ENCODE results near the gene CTSO. TPM values are rescaled to one million over a fixed set of nuclear protein-coding genes. Genes with fewer than 3 reads are reported as not detected.

CTSO gene
- total RNA-seq, 1 donor, result 10.8 TPM

DNA sequence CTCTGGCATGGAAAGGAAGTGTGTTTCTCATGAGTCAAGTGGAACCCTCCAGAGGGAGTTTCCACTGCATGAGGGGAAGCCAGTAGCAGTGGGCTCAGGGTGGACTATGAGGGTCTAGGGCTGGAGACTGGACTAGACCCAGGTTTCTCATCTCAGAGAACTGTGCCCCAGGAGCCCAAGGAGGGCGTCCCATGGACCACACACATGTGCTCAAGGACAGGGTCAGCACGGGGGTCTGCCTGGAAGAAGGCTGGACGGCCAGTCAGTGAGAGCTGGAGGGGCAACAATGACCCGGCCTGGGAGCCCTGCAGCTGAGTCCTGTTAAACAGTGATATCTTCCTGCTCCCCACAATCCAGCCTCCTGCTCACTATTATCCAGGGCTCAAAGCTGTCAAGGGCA is 5.8 kb upstream of the CTSO start:
- TF ChIP-seq, protein P1, sequence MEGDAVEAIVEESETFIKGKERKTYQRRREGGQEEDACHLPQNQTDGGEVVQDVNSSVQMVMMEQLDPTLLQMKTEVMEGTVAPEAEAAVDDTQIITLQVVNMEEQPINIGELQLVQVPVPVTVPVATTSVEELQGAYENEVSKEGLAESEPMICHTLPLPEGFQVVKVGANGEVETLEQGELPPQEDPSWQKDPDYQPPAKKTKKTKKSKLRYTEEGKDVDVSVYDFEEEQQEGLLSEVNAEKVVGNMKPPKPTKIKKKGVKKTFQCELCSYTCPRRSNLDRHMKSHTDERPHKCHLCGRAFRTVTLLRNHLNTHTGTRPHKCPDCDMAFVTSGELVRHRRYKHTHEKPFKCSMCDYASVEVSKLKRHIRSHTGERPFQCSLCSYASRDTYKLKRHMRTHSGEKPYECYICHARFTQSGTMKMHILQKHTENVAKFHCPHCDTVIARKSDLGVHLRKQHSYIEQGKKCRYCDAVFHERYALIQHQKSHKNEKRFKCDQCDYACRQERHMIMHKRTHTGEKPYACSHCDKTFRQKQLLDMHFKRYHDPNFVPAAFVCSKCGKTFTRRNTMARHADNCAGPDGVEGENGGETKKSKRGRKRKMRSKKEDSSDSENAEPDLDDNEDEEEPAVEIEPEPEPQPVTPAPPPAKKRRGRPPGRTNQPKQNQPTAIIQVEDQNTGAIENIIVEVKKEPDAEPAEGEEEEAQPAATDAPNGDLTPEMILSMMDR (IDR thresholded peaks at IDR 0.05; ENCODE audit: insufficient read depth, low read depth, low read length), result no peak
- DNase-seq (ENCODE audit: low read depth), result no peak
- H3K4me3 ChIP-seq (ENCODE audit: low read depth, low read length), result no peak overlapping the region

DNA sequence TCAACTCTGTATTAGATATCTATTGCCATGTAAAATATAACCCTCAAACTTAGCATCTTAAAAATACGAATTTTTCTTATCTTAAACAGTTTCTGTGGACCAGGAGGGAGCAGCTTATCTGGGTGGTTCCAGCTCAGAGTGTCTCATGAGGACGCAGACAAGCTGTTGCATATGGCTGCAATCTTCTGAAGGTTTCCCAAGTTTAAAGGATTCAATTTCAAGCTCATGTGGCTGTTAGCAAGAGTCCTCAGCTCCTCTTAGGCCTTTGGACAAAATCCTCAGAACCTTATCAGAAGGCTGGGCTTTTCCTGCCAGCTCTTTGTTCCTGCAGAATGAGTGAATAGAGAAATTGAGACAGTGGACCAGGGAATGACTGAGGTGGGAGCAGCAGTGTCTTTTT is 2.8 kb upstream of the CTSO start:
- TF ChIP-seq, protein P1 (IDR thresholded peaks at IDR 0.05; ENCODE audit: insufficient read depth, low read depth, low read length), result no peak
- no peak for DNase-seq (ENCODE audit: low read depth)
- H3K4me3 ChIP-seq (ENCODE audit: low read depth, low read length), result no peak overlapping the region

DNA sequence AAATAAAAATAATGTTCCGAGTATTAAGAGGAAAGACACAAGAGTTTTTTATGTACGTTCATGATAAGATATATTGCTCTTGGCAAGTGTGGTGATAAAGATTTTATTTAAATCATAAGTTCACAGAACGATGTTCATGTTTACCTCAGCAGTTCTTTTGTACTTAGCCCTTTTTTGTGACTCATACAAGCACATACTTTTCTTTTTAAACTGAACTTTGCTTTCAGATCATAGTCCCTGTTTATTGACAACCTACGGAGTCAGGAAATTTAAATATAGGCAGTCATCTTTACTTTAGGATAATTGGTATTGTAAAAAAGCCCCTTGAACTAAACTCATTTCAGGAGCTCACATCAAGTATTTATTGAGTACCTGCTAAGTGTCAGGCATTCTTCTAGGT is 1.3 kb upstream of the CTSO start:
- no peak for DNase-seq (ENCODE audit: low read depth)
- H3K4me3 ChIP-seq (ENCODE audit: low read depth, low read length), result no peak overlapping the region
- TF ChIP-seq, protein P1 (IDR thresholded peaks at IDR 0.05; ENCODE audit: insufficient read depth, low read depth, low read length), result no peak

DNA sequence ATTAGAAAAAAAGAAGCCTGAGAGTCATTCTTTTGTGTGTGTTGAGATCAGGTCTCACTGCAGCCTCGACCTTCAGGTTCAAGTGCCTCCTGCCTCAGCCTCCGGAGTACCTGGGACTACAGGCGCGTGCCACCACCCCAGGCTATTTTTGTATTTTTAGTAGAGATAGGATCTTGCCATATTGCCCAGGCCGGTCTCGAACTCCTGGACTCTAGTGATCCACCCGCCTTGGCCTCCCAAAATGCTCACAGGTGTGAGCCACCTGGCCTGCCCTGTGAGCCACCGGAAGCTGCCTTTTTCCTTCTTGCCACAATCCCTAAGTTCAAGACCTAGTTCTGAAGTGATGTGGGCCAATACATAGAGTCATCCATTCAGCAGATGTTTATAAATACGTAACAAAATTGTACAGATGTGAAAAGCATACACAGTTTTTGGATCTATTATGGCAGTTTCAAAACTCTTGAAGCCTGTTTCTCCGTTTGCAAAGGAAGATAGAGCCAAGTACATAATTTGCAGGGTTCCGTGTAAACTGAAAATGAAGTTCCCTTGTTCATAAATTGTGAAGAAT is 536 bp upstream of the CTSO start:
- TF ChIP-seq, protein P1 (IDR thresholded peaks at IDR 0.05; ENCODE audit: insufficient read depth, low read depth, low read length), result no peak
- peak overlapping the region; percentile 69 for H3K4me3 ChIP-seq (ENCODE audit: low read depth, low read length)
- no peak for DNase-seq (ENCODE audit: low read depth)

DNA sequence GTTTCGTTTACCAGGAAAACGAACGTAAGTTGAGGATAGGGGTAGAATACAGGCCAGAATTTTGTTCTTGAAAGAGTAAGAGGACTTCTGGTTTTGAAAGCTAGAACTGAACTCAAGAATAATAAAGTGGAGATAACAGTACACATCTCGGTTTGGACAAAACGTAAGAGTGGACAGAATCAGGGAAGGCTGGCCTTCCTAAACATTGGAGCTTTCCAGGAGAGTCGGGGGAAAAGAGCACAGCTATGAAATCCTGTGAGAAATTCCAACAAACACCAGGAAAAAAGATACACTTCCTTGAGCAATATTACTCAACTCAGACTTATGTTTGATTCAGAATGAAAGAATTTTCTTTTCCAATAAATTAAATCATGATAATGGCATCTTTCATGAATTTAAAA is 1.2 kb downstream of the CTSO start:
- TF ChIP-seq, protein P1 (IDR thresholded peaks at IDR 0.05; ENCODE audit: insufficient read depth, low read depth, low read length), result no peak
- peak; percentile 38 for DNase-seq (ENCODE audit: low read depth)
- H3K4me3 ChIP-seq (ENCODE audit: low read depth, low read length), result peak overlapping the region; percentile 69

DNA sequence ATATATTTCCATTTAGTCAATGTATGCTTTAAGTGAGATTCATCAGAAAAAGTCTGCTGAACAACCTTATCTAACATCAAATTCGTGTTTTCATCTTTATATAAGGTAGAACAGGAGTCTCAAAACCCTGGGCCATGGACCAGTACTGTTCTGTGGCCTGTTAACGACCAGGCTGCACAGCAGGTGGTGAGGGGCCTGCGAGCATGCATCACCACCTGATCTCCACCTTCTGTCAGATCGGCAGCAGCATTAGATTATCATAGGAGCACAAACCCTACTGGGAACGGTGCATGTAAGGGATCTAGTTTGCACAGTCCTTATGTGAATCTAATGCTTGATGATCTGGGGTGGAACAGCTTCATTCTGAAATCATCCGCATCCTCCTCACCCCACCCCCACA is 3.2 kb downstream of the CTSO start:
- H3K4me3 ChIP-seq (ENCODE audit: low read depth, low read length), result no peak overlapping the region
- no peak for DNase-seq (ENCODE audit: low read depth)
- TF ChIP-seq, protein P1 (IDR thresholded peaks at IDR 0.05; ENCODE audit: insufficient read depth, low read depth, low read length), result no peak

DNA sequence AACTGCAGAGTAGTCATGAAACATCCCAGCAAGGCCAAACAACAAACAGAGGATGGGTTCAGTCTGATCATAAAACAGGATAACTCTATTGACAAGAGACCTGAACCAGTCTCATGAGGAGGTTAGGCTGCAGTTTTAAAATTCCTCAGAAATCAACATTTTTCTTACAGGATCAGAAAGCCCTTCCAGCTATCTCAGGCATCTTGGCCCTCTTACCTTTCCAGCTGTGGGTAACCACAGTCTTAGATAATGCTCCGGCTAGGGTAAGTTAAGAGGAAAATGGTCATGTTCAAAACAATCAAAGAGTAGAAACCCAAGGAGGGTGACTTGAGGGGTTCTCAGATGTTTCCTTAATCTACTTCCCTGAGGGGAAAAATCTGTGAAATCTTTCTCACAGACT is 5.1 kb downstream of the CTSO start:
- H3K4me3 ChIP-seq (ENCODE audit: low read depth, low read length), result no peak overlapping the region
- TF ChIP-seq, protein P1 (IDR thresholded peaks at IDR 0.05; ENCODE audit: insufficient read depth, low read depth, low read length), result no peak
- DNase-seq (ENCODE audit: low read depth), result no peak
